C4-2B (cell line): Measurements from ENCODE around the gene TMEM267.

ENCODE experiments used
- CTCF ChIP-seq: fragments of 450-650 bp; conservative IDR thresholded peaks from 2 replicates; pipeline ENCODE4 v1.5.1; 2017; ENCODE audit warnings: mild to moderate bottlenecking
- ZFX ChIP-seq: fragments of 450-650 bp; IDR thresholded peaks from 2 replicates; pipeline ENCODE4 v1.6.1; 2017

GRCh38 chr5:43520615-43521014 is 37.0 kb upstream of the TMEM267 start:
- TF ChIP-seq CTCF (no peak), ZFX (no peak)
